ENCODE data around the gene KIAA0825.

The KIAA0825 gene

GRCh38 chr5:94623011-94623410, 4.6 kb upstream of the KIAA0825 start:
- no peak for DNase-seq
- H3K27ac ChIP-seq (ENCODE audit: low read depth, low read length) = no peak overlapping the region
- H3K4me1 ChIP-seq (ENCODE audit: control insufficient read depth in 1 of 2, insufficient read depth in 2 of 2, low read length in 2 of 2) = no peaks in the 10 kb centered on the region
- no peak overlapping the region for H4K8ac ChIP-seq (ENCODE audit: low read depth, low read length)
- H3K36me3 ChIP-seq (ENCODE audit: control insufficient read depth in 1 of 2, insufficient read depth in 2 of 2, low read length in 2 of 2) = no peaks in the 10 kb centered on the region
- H3K18ac ChIP-seq (ENCODE audit: low read length) = no peak overlapping the region
- peaks cover 6% of the 10 kb centered on the region for H3K79me1 ChIP-seq (ENCODE audit: low read length)
- no peak overlapping the region for H3K4me3 ChIP-seq (ENCODE audit: low read depth, low read length)
- no peak overlapping the region for H3K4me2 ChIP-seq (ENCODE audit: low read length)
- no peaks in the 10 kb centered on the region for H3K9me3 ChIP-seq (ENCODE audit: insufficient read depth, low read depth, low read length)
- no peak overlapping the region for H4K91ac ChIP-seq (ENCODE audit: low read depth, low read length)
- H2BK120ac ChIP-seq (ENCODE audit: insufficient read depth, low read length, poor library complexity) = no peak overlapping the region
- H3K14ac ChIP-seq (ENCODE audit: low read length) = no peak overlapping the region
- no peak overlapping the region for H4K12ac ChIP-seq (ENCODE audit: low read depth, low read length)
- H3K4ac ChIP-seq (ENCODE audit: low read depth, low read length) = no peak overlapping the region
- no peaks in the 10 kb centered on the region for H3K27me3 ChIP-seq (ENCODE audit: insufficient read depth, low read length)
- no peaks in the 10 kb centered on the region for H3K79me2 ChIP-seq (ENCODE audit: control insufficient read depth, insufficient read depth, low read length, poor library complexity)
- no peak overlapping the region for H2AK5ac ChIP-seq (ENCODE audit: low read length)
- no peak overlapping the region for H2BK12ac ChIP-seq (ENCODE audit: low read length)
- no peak overlapping the region for H2BK5ac ChIP-seq (ENCODE audit: low read depth, low read length, poor library complexity)
- H3K9ac ChIP-seq (ENCODE audit: low read length) = no peak overlapping the region
- H2AFZ ChIP-seq (ENCODE audit: insufficient read depth, low read length, poor library complexity) = no peak overlapping the region
- H3K23ac ChIP-seq (ENCODE audit: low read length) = no peak overlapping the region

GRCh38 chr5:94621763-94622162, 3.4 kb upstream of the KIAA0825 start:
- Histone ChIP-seq H2AK5ac (ENCODE audit: low read length) (no peak overlapping the region), H3K36me3 (ENCODE audit: control insufficient read depth in 1 of 2, insufficient read depth in 2 of 2, low read length in 2 of 2) (no peaks in the 10 kb centered on the region), H3K4me1 (ENCODE audit: control insufficient read depth in 1 of 2, insufficient read depth in 2 of 2, low read length in 2 of 2) (no peaks in the 10 kb centered on the region), H2BK120ac (ENCODE audit: insufficient read depth, low read length, poor library complexity) (no peak overlapping the region), H3K9ac (ENCODE audit: low read length) (no peak overlapping the region), H3K14ac (ENCODE audit: low read length) (no peak overlapping the region), H3K27ac (ENCODE audit: low read depth, low read length) (no peak overlapping the region), H3K18ac (ENCODE audit: low read length) (no peak overlapping the region), H4K91ac (ENCODE audit: low read depth, low read length) (no peak overlapping the region), H3K4me3 (ENCODE audit: low read depth, low read length) (no peak overlapping the region), H3K79me2 (ENCODE audit: control insufficient read depth, insufficient read depth, low read length, poor library complexity) (no peaks in the 10 kb centered on the region), H2AFZ (ENCODE audit: insufficient read depth, low read length, poor library complexity) (no peak overlapping the region), H3K4ac (ENCODE audit: low read depth, low read length) (no peak overlapping the region), H4K8ac (ENCODE audit: low read depth, low read length) (no peak overlapping the region), H2BK12ac (ENCODE audit: low read length) (no peak overlapping the region), H4K12ac (ENCODE audit: low read depth, low read length) (no peak overlapping the region), H3K23ac (ENCODE audit: low read length) (no peak overlapping the region), H3K27me3 (ENCODE audit: insufficient read depth, low read length) (no peaks in the 10 kb centered on the region), H2BK5ac (ENCODE audit: low read depth, low read length, poor library complexity) (no peak overlapping the region), H3K79me1 (ENCODE audit: low read length) (peaks cover 6% of the 10 kb centered on the region), H3K4me2 (ENCODE audit: low read length) (no peak overlapping the region), H3K9me3 (ENCODE audit: insufficient read depth, low read depth, low read length) (no peaks in the 10 kb centered on the region)
- DNase-seq = no peak
- WGBS (ENCODE audit: extremely low coverage, insufficient coverage, insufficient read length) = no CpG with 5 or more reads among the region's 5 CpGs

GRCh38 chr5:94620256-94620655, 1.9 kb upstream of the KIAA0825 start:
- no peak overlapping the region for H3K4me2 ChIP-seq (ENCODE audit: low read length)
- no peak overlapping the region for H4K8ac ChIP-seq (ENCODE audit: low read depth, low read length)
- H3K4me1 ChIP-seq (ENCODE audit: control insufficient read depth in 1 of 2, insufficient read depth in 2 of 2, low read length in 2 of 2) = no peaks in the 10 kb centered on the region
- H3K27ac ChIP-seq (ENCODE audit: low read depth, low read length) = no peak overlapping the region
- no peak overlapping the region for H3K9ac ChIP-seq (ENCODE audit: low read length)
- H4K12ac ChIP-seq (ENCODE audit: low read depth, low read length) = no peak overlapping the region
- H2BK120ac ChIP-seq (ENCODE audit: insufficient read depth, low read length, poor library complexity) = no peak overlapping the region
- H4K91ac ChIP-seq (ENCODE audit: low read depth, low read length) = no peak overlapping the region
- H2BK12ac ChIP-seq (ENCODE audit: low read length) = no peak overlapping the region
- no peaks in the 10 kb centered on the region for H3K9me3 ChIP-seq (ENCODE audit: insufficient read depth, low read depth, low read length)
- DNase-seq = no peak
- no peak overlapping the region for H3K14ac ChIP-seq (ENCODE audit: low read length)
- no peaks in the 10 kb centered on the region for H3K27me3 ChIP-seq (ENCODE audit: insufficient read depth, low read length)
- peaks cover 6% of the 10 kb centered on the region for H3K79me1 ChIP-seq (ENCODE audit: low read length)
- no peak overlapping the region for H2AFZ ChIP-seq (ENCODE audit: insufficient read depth, low read length, poor library complexity)
- H3K4me3 ChIP-seq (ENCODE audit: low read depth, low read length) = no peak overlapping the region
- no peaks in the 10 kb centered on the region for H3K79me2 ChIP-seq (ENCODE audit: control insufficient read depth, insufficient read depth, low read length, poor library complexity)
- H3K23ac ChIP-seq (ENCODE audit: low read length) = no peak overlapping the region
- H3K18ac ChIP-seq (ENCODE audit: low read length) = no peak overlapping the region
- no peaks in the 10 kb centered on the region for H3K36me3 ChIP-seq (ENCODE audit: control insufficient read depth in 1 of 2, insufficient read depth in 2 of 2, low read length in 2 of 2)
- no peak overlapping the region for H3K4ac ChIP-seq (ENCODE audit: low read depth, low read length)
- no peak overlapping the region for H2BK5ac ChIP-seq (ENCODE audit: low read depth, low read length, poor library complexity)
- no peak overlapping the region for H2AK5ac ChIP-seq (ENCODE audit: low read length)
- no CpG with 5 or more reads among the region's 5 CpGs for WGBS (ENCODE audit: extremely low coverage, insufficient coverage, insufficient read length)

GRCh38 chr5:94618029-94618492, 343 bp downstream of the KIAA0825 start:
- Histone ChIP-seq H3K4me2 (ENCODE audit: low read length) (peak overlapping the region; percentile 87), H2BK120ac (ENCODE audit: insufficient read depth, low read length, poor library complexity) (no peak overlapping the region)

More at GRCh38 chr5:94618029-94618492, 343 bp downstream of the KIAA0825 start:
- Histone ChIP-seq H3K27me3 (ENCODE audit: insufficient read depth, low read length) (no peaks in the 10 kb centered on the region), H3K14ac (ENCODE audit: low read length) (no peak overlapping the region), H2AK5ac (ENCODE audit: low read length) (no peak overlapping the region), H4K12ac (ENCODE audit: low read depth, low read length) (no peak overlapping the region), H3K18ac (ENCODE audit: low read length) (no peak overlapping the region), H2AFZ (ENCODE audit: insufficient read depth, low read length, poor library complexity) (peak overlapping the region; percentile 91), H3K23ac (ENCODE audit: low read length) (no peak overlapping the region), H3K79me2 (ENCODE audit: control insufficient read depth, insufficient read depth, low read length, poor library complexity) (no peaks in the 10 kb centered on the region), H3K4me3 (ENCODE audit: low read depth, low read length) (peak overlapping the region; percentile 93), H3K27ac (ENCODE audit: low read depth, low read length) (peak overlapping the region; percentile 39), H3K79me1 (ENCODE audit: low read length) (peaks cover 6% of the 10 kb centered on the region), H3K4me1 (ENCODE audit: control insufficient read depth in 1 of 2, insufficient read depth in 2 of 2, low read length in 2 of 2) (no peaks in the 10 kb centered on the region), H3K9ac (ENCODE audit: low read length) (peak overlapping the region; percentile 52), H4K8ac (ENCODE audit: low read depth, low read length) (peak overlapping the region; percentile 47), H3K4ac (ENCODE audit: low read depth, low read length) (no peak overlapping the region), H3K36me3 (ENCODE audit: control insufficient read depth in 1 of 2, insufficient read depth in 2 of 2, low read length in 2 of 2) (no peaks in the 10 kb centered on the region), H3K9me3 (ENCODE audit: insufficient read depth, low read depth, low read length) (no peaks in the 10 kb centered on the region), H2BK12ac (ENCODE audit: low read length) (no peak overlapping the region), H4K91ac (ENCODE audit: low read depth, low read length) (no peak overlapping the region), H2BK5ac (ENCODE audit: low read depth, low read length, poor library complexity) (no peak overlapping the region)
- peak; percentile 12 to 50 for DNase-seq
- no CpG with 5 or more reads among the region's 23 CpGs for WGBS (ENCODE audit: extremely low coverage, insufficient coverage, insufficient read length)

Measured in trophoblast cell (in vitro differentiated cells and primary cell).